ENCODE measurements around the gene NDUFC2. TPM values are rescaled to one million over a fixed set of nuclear protein-coding genes. Genes with fewer than 3 reads are reported as not detected.

NDUFC2 gene
- total and polyA plus RNA-seq, 2 of the 13 experiments (the other 11 are each of a cell fraction or from before 2014, with no cell fraction given): 256 to 363 TPM

DNA sequence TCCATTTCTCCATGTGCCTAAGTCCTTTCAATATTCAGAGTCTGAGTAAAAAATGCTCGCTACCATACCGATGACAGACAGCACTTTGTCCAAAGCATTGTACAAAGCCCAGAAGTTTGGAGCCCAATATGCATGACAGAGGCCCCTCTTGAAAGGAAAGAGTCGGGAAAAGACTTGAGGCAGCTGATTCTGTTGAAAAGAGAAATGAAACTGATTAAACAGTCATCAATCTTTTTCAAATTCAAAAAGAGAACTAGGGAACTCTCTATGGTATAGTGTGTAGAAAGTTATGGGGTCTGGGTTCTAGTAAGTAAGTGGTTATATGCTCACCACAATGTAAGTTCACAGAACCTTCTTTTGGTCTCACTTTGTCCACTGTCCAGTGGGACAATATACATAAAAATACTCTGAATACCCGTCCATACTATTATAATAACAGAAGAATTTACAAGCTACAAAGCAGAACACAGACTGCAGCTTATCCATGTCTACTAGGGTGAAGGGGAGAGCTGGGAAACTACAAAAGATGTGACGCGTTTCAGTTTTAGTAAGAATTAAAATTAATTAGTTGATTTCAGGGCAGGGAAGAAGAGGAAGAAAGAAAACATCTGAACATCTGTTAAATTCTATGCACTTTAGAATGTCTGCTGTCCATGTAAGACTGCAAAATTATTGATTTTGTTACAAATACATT lies 33.1 kb upstream of the NDUFC2 start (continued):
- TF ChIP-seq, protein P1, sequence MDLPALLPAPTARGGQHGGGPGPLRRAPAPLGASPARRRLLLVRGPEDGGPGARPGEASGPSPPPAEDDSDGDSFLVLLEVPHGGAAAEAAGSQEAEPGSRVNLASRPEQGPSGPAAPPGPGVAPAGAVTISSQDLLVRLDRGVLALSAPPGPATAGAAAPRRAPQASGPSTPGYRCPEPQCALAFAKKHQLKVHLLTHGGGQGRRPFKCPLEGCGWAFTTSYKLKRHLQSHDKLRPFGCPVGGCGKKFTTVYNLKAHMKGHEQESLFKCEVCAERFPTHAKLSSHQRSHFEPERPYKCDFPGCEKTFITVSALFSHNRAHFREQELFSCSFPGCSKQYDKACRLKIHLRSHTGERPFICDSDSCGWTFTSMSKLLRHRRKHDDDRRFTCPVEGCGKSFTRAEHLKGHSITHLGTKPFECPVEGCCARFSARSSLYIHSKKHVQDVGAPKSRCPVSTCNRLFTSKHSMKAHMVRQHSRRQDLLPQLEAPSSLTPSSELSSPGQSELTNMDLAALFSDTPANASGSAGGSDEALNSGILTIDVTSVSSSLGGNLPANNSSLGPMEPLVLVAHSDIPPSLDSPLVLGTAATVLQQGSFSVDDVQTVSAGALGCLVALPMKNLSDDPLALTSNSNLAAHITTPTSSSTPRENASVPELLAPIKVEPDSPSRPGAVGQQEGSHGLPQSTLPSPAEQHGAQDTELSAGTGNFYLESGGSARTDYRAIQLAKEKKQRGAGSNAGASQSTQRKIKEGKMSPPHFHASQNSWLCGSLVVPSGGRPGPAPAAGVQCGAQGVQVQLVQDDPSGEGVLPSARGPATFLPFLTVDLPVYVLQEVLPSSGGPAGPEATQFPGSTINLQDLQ (CRISPR knock-in tag; IDR thresholded peaks at IDR 0.05): no peak
- TF ChIP-seq KMT2A (CRISPR knock-in tag; IDR thresholded peaks at IDR 0.05): no peak

DNA sequence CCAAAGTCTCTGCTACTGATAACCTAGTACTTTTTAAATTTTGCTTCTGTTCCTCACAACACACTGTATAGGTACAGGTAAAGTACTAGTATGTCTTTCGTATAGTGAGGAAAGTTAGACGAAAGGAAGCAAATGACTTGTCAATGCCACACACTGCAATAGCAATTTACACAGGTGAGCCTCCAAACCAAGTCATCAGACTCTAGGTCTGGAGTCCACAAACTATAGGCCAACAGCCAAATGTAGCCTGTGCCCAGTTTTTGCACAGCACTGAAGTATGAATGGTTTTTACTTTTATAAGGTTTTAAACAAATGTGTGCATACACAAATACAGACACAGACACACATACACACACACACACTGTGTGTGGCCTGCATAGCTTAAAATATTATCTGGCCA lies 31.6 kb upstream of the NDUFC2 start:
- Histone ChIP-seq H3K4me3 (replicated peaks in 1 of 3; ENCODE audit: insufficient read depth in 1 of 3, low read depth in 2 of 3, low read length in 3 of 3) (no peak overlapping the region), H3K79me2 (ENCODE audit: insufficient read depth, low read length) (no peaks in the 10 kb centered on the region), H3K9ac (ENCODE audit: insufficient read depth, low read depth, low read length) (no peak overlapping the region), H4K20me1 (ENCODE audit: insufficient read depth, low read length) (no peaks in the 10 kb centered on the region), H3K4me1 (ENCODE audit: insufficient read depth, low read length) (no peaks in the 10 kb centered on the region), H3K36me3 (replicated peaks in 1 of 2; ENCODE audit: control insufficient read depth in 1 of 2, insufficient read depth in 2 of 2, low read length in 2 of 2) (peaks cover 7 to 35% of the 10 kb centered on the region in 2 experiments; a peak in 4 of 5 replicates), H3K27ac (ENCODE audit: extremely low read length, insufficient read depth, low read length) (no peak overlapping the region), H2AFZ (ENCODE audit: low read length) (no peak overlapping the region), H3K27me3 (ENCODE audit: control insufficient read depth in 1 of 2, insufficient read depth in 2 of 2, low read length in 2 of 2) (no peaks in the 10 kb centered on the region), H3K4me2 (ENCODE audit: low read depth, low read length) (no peak overlapping the region), H3K9me3 (ENCODE audit: low read length) (no peaks in the 10 kb centered on the region)
- intact Hi-C loops (cut with micrococcal nuclease; ENCODE audit: unreplicated experiment) (no loop called here), in situ Hi-C loops (cut with HindIII; ENCODE audit: extremely low pct_ligation_motif_present, low pct_unique_long_range_greater_than_20kb) (no loop called here)
- DNase-seq (ENCODE audit: low spot score): no peak
- FAIRE-seq: no peak
- CTCF ChIA-PET (ENCODE audit: low intra/inter-chr PET ratio, low total read pairs): no interaction called here
- no peak for TF ChIP-seq ZNF207 (IDR thresholded peaks at IDR 0.05; ENCODE audit: borderline replicate concordance)
- TF ChIP-seq ELF3 (CRISPR knock-in tag; IDR thresholded peaks at IDR 0.05): no peak
- TF ChIP-seq, protein P2, sequence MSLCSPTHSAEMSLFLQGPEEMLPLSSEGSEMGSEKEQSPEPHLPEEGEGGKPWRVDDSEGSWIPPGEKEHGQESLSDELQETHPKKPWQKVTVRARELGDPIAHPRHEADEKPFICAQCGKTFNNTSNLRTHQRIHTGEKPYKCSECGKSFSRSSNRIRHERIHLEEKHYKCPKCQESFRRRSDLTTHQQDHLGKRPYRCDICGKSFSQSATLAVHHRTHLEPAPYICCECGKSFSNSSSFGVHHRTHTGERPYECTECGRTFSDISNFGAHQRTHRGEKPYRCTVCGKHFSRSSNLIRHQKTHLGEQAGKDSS (CRISPR knock-in tag; IDR thresholded peaks at IDR 0.05; ENCODE audit: borderline replicate concordance, low read depth): no peak
- no peak for TF ChIP-seq SRF (IDR thresholded peaks at IDR 0.05; ENCODE audit: low read depth, low read length)
- TF ChIP-seq TCF7L2 (IDR thresholded peaks at IDR 0.05; ENCODE audit: low read depth, low read length): no peak
- TF ChIP-seq AHR (CRISPR knock-in tag; IDR thresholded peaks at IDR 0.05): no peak
- TF ChIP-seq ZNF354B (CRISPR knock-in tag; IDR thresholded peaks at IDR 0.05): no peak
- no peak for TF ChIP-seq ZNF749 (CRISPR knock-in tag; IDR thresholded peaks at IDR 0.05; ENCODE audit: borderline replicate concordance)
- TF ChIP-seq, protein P3, sequence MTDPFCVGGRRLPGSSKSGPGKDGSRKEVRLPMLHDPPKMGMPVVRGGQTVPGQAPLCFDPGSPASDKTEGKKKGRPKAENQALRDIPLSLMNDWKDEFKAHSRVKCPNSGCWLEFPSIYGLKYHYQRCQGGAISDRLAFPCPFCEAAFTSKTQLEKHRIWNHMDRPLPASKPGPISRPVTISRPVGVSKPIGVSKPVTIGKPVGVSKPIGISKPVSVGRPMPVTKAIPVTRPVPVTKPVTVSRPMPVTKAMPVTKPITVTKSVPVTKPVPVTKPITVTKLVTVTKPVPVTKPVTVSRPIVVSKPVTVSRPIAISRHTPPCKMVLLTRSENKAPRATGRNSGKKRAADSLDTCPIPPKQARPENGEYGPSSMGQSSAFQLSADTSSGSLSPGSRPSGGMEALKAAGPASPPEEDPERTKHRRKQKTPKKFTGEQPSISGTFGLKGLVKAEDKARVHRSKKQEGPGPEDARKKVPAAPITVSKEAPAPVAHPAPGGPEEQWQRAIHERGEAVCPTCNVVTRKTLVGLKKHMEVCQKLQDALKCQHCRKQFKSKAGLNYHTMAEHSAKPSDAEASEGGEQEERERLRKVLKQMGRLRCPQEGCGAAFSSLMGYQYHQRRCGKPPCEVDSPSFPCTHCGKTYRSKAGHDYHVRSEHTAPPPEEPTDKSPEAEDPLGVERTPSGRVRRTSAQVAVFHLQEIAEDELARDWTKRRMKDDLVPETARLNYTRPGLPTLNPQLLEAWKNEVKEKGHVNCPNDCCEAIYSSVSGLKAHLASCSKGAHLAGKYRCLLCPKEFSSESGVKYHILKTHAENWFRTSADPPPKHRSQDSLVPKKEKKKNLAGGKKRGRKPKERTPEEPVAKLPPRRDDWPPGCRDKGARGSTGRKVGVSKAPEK (CRISPR knock-in tag; IDR thresholded peaks at IDR 0.05; ENCODE audit: borderline replicate concordance): no peak
- POLR2A ChIA-PET: no interaction called here
- WGBS (ENCODE audit: low lambda C conversion rate): 100% methylated on average over 2 of the region's 2 CpGs
- no peak for ATAC-seq
- no TSS peak for BruUV-seq (replicated peaks)
